OCI-LY3 (cell line): Measurements from ENCODE around the gene FMOD.

ENCODE experiments used
- CTCF ChIP-seq: fragments of 200-600, 300-600 bp; sonication (generic); IDR thresholded peaks from 2 replicates; pipeline ENCODE4 v1.5.1; 2014; ENCODE audit warnings: antibody characterized with exemption, low read length, low read depth
- EZH2phosphoT487 ChIP-seq: fragments of 200-600 bp; shearing (Covaris generic); IDR thresholded peaks from 2 replicates; pipeline ENCODE4 v1.6.1; 2018; ENCODE audit warnings: antibody characterized with exemption, mixed run types, low read depth

- no peak for TF ChIP-seq CTCF
- TF ChIP-seq EZH2phosphoT487: no peak
Observed at GRCh38 chr1:203324105-203325025, 26.6 kb downstream of the FMOD start.
